RWPE2 (cell line): ENCODE results near the gene WHRN.

Experiments used
- ATAC-seq: fragments of 200-7000 bp; cut with Tn5 transposase; 3 replicates; pipeline ENCODE4 v1.9.1; 2021; ENCODE audit warnings: low read depth
- DNase-seq: peaks from one replicate; pipeline ENCODE4 v3.0.0-alpha.2; 2020; ENCODE audit warnings: low spot score
- H3K27ac ChIP-seq: fragments of 450-650 bp; 2 replicates; pipeline ENCODE4 v1.5.1; 2017; ENCODE audit warnings: mild to moderate bottlenecking; ENCODE audit not compliant: poor library complexity, severe bottlenecking
- H3K27me3 ChIP-seq: fragments of 250-450 bp; sonication (Bioruptor Pico); 2 replicates; pipeline ENCODE4 v1.5.1; 2021; ENCODE audit warnings: mild to moderate bottlenecking, moderate library complexity; ENCODE audit not compliant: insufficient read depth, poor library complexity, severe bottlenecking
- H3K36me3 ChIP-seq: fragments of 250-450 bp; sonication (Bioruptor Pico); 2 replicates; pipeline ENCODE4 v1.5.1; 2020; ENCODE audit warnings: low read depth, mild to moderate bottlenecking, moderate library complexity
- H3K4me1 ChIP-seq: fragments of 250-450 bp; sonication (Bioruptor Pico); 2 replicates; pipeline ENCODE4 v1.5.1; 2021; ENCODE audit warnings: mild to moderate bottlenecking, moderate library complexity; ENCODE audit not compliant: insufficient read depth, poor library complexity, severe bottlenecking
- H3K4me3 ChIP-seq: fragments of 250-450 bp; sonication (Bioruptor Pico); 2 replicates; pipeline ENCODE4 v1.5.1; 2021; ENCODE audit warnings: mild to moderate bottlenecking, moderate library complexity; ENCODE audit not compliant: severe bottlenecking
- H3K9me3 ChIP-seq: fragments of 250-450 bp; sonication (Bioruptor Pico); 2 replicates; pipeline ENCODE4 v1.5.1; 2021; ENCODE audit warnings: mild to moderate bottlenecking, moderate library complexity; ENCODE audit not compliant: severe bottlenecking
- CTCF ChIP-seq: fragments of 450-650 bp; IDR thresholded peaks from one replicate; pipeline ENCODE4 v1.5.1; 2017; ENCODE audit warnings: mild to moderate bottlenecking, moderate library complexity; ENCODE audit not compliant: poor library complexity, severe bottlenecking

WHRN gene

GRCh38 chr9:114403153-114403756, 102.0 kb downstream of the WHRN start:
- DNase-seq = no peak
- Histone ChIP-seq H3K36me3 (no peaks in the 10 kb centered on the region), H3K27me3 (no peaks in the 10 kb centered on the region), H3K4me3 (no peak overlapping the region), H3K27ac (no peak overlapping the region), H3K9me3 (no peaks in the 10 kb centered on the region), H3K4me1 (peaks cover 7% of the 10 kb centered on the region)
- TF ChIP-seq CTCF = no peak
- ATAC-seq = no peak

- Histone ChIP-seq H3K27ac (no peak overlapping the region), H3K27me3 (no peaks in the 10 kb centered on the region), H3K4me3 (no peak overlapping the region), H3K9me3 (no peaks in the 10 kb centered on the region), H3K36me3 (no peaks in the 10 kb centered on the region), H3K4me1 (peaks cover 7% of the 10 kb centered on the region)
- ATAC-seq (no peak), DNase-seq (no peak)
- TF ChIP-seq CTCF = no peak
Measured at GRCh38 chr9:114401344-114401743, 103.9 kb downstream of the WHRN start.

GRCh38 chr9:114400772-114401171, 104.5 kb downstream of the WHRN start:
- Histone ChIP-seq H3K27me3 (no peaks in the 10 kb centered on the region), H3K36me3 (no peaks in the 10 kb centered on the region), H3K4me1 (peaks cover 7% of the 10 kb centered on the region), H3K4me3 (no peak overlapping the region), H3K27ac (no peak overlapping the region), H3K9me3 (no peaks in the 10 kb centered on the region)
- DNase-seq = no peak
- no peak for TF ChIP-seq CTCF
- no peak for ATAC-seq

- no peak for ATAC-seq
- DNase-seq = no peak
- Histone ChIP-seq H3K27ac (no peak overlapping the region), H3K4me3 (no peak overlapping the region), H3K27me3 (no peaks in the 10 kb centered on the region), H3K9me3 (no peaks in the 10 kb centered on the region), H3K36me3 (no peaks in the 10 kb centered on the region), H3K4me1 (peaks cover 7% of the 10 kb centered on the region)
- TF ChIP-seq CTCF = no peak
Measured at GRCh38 chr9:114400219-114400618, 105.1 kb downstream of the WHRN start.

GRCh38 chr9:114399381-114399780, 105.9 kb downstream of the WHRN start:
- Histone ChIP-seq H3K4me3 (no peak overlapping the region), H3K27me3 (no peaks in the 10 kb centered on the region), H3K4me1 (peaks cover 2% of the 10 kb centered on the region), H3K27ac (no peak overlapping the region), H3K9me3 (no peaks in the 10 kb centered on the region), H3K36me3 (no peaks in the 10 kb centered on the region)
- no peak for DNase-seq
- no peak for ATAC-seq
- no peak for TF ChIP-seq CTCF
